GM12878 (cell line): ENCODE data around the gene CYB5R3. TPM values are rescaled to one million over a fixed set of nuclear protein-coding genes. Genes with fewer than 3 reads are reported as not detected.

Experiments
- ATAC-seq: fragments of 200-7000 bp; cut with Tn5 transposase; 3 replicates; pipeline ENCODE4 v1.9.1; 2020; ENCODE audit warnings: mild to moderate bottlenecking, moderate library complexity
- BruUV-seq: library from RNA; stranded (reverse); fragments of 400-500 nt; replicated peaks from 2 replicates; lab custom pipeline; 2021; lab: Mats Ljungman, UMichigan
- CTCF ChIA-PET: fragments of 300-600 bp; sonication (Branson Sonifier 250); formaldehyde crosslinking; extraction: SDS; loops from one replicate; lab custom pipeline; 2021; ENCODE audit warnings: inconsistent platforms; lab: Yijun Ruan, JAX
- POLR2A ChIA-PET: fragments of 350-600 bp; formaldehyde crosslinking; extraction: SDS; loops from one replicate; lab custom pipeline; 2021; ENCODE audit warnings: inconsistent platforms; lab: Charles Lee
- RAD21 ChIA-PET: fragments of 300-600 bp; sonication (Branson Sonifier 250); formaldehyde crosslinking; loops from one replicate; lab custom pipeline; 2023; ENCODE audit warnings: antibody characterized with exemption; ENCODE audit not compliant: unreplicated experiment; lab: Charles Lee
- SMC1A ChIA-PET: fragments of 300-600 bp; sonication (Branson Sonifier 250); formaldehyde crosslinking; loops from one replicate; lab custom pipeline; 2023; ENCODE audit not compliant: unreplicated experiment, uncharacterized antibody; lab: Charles Lee
- DNase-seq: peaks from one replicate; pipeline ENCODE4 v3.0.0-alpha.2; 2011; ENCODE audit warnings: low read depth, low spot score
- FAIRE-seq: peaks from 3 replicates; lab custom pipeline; 2011; peaks lifted over from hg19 to GRCh38; lab: Jason Lieb, UNC
- H2AFZ ChIP-seq: 2 replicates; pipeline ENCODE4 v1.6.0; 2011; ENCODE audit warnings: low read depth, low read length, control low read depth; ENCODE audit not compliant: control insufficient read depth
- H3K27ac ChIP-seq: 2 replicates; pipeline ENCODE4 v1.5.1; 2011; ENCODE audit warnings: control low read depth; ENCODE audit not compliant: control insufficient read depth, insufficient read depth
- H3K27me3 ChIP-seq, 2 experiments: replicated peaks in 1 of 2; 2 replicates each; pipeline versions ENCODE4 v1.6.0 to v1.6.1; 2011; ENCODE audit warnings: low read length in 1 of 2; ENCODE audit not compliant: control insufficient read depth in 2 of 2, insufficient read depth in 2 of 2
- H3K36me3 ChIP-seq, 2 experiments: 2 replicates each; pipeline ENCODE4 v1.5.1; 2011; ENCODE audit warnings: low read length in 1 of 2; ENCODE audit not compliant: control insufficient read depth in 2 of 2, insufficient read depth in 2 of 2
- H3K4me1 ChIP-seq: 2 replicates; pipeline ENCODE4 v1.6.1; 2011; ENCODE audit warnings: mild to moderate bottlenecking, low read length, moderate library complexity, mixed read lengths; ENCODE audit not compliant: control insufficient read depth, insufficient read depth
- H3K4me2 ChIP-seq: 2 replicates; pipeline ENCODE4 v1.6.0; 2011; ENCODE audit warnings: control low read depth; ENCODE audit not compliant: control insufficient read depth, insufficient read depth
- H3K4me3 ChIP-seq: fragments of 200-600 bp; sonication (generic); 2 replicates; pipeline ENCODE4 v1.5.1; 2016
- H3K79me2 ChIP-seq: 2 replicates; pipeline ENCODE4 v1.6.0; 2011; ENCODE audit warnings: low read length; ENCODE audit not compliant: control insufficient read depth, insufficient read depth
- H3K9ac ChIP-seq: 2 replicates; pipeline ENCODE4 v1.8.0; 2011; ENCODE audit warnings: low read length, control low read depth, mixed read lengths; ENCODE audit not compliant: control insufficient read depth, insufficient read depth
- H3K9me3 ChIP-seq: replicated peaks from 3 replicates; pipeline ENCODE4 v1.5.1; 2011; ENCODE audit warnings: mild to moderate bottlenecking, low read length; ENCODE audit not compliant: control insufficient read depth, insufficient read depth
- H4K20me1 ChIP-seq: 2 replicates; pipeline ENCODE4 v1.6.0; 2011; ENCODE audit not compliant: control insufficient read depth, insufficient read depth
- BHLHE40 ChIP-seq, 2 experiments: fragments of 450-650 bp in 1 of 2; IDR thresholded peaks; 2 replicates each; pipeline ENCODE4 v1.6.1; 2011 to 2017; ENCODE audit warnings: low read depth in 2 of 2, borderline replicate concordance in 1 of 2, improper control_type of control experiment in 1 of 2, low read length in 1 of 2, mild to moderate bottlenecking in 1 of 2
- EED ChIP-seq: sonication (generic); IDR thresholded peaks from 2 replicates; pipeline ENCODE4 v1.6.1; 2016; ENCODE audit warnings: antibody characterized with exemption, low read depth
- ESRRA ChIP-seq: IDR thresholded peaks from 2 replicates; pipeline ENCODE4 v1.6.1; 2012; ENCODE audit warnings: mild to moderate bottlenecking, low read length, improper control_type of control experiment
- FOS ChIP-seq: IDR thresholded peaks from 3 replicates; pipeline ENCODE4 v1.6.1; 2011; ENCODE audit warnings: borderline replicate concordance; ENCODE audit not compliant: insufficient read length; ENCODE audit errors: extremely low read depth
- IKZF1 ChIP-seq: fragments of 450-650 bp; conservative IDR thresholded peaks from 2 replicates; pipeline ENCODE4 v1.6.1; 2017; ENCODE audit warnings: antibody characterized with exemption, mild to moderate bottlenecking
- LARP7 ChIP-seq: fragments of 450-650 bp; IDR thresholded peaks from 2 replicates; pipeline ENCODE4 v1.6.1; 2017; ENCODE audit warnings: mild to moderate bottlenecking
- RBBP5 ChIP-seq: fragments of 200-600 bp; sonication (generic); conservative IDR thresholded peaks from 2 replicates; pipeline ENCODE4 v1.6.1; 2016
- SPI1 ChIP-seq: IDR thresholded peaks from 2 replicates; pipeline ENCODE4 v1.6.1; 2011; ENCODE audit warnings: low read depth, mild to moderate bottlenecking, low read length, moderate library complexity, borderline replicate concordance; ENCODE audit not compliant: insufficient read depth
- SREBF2 ChIP-seq: IDR thresholded peaks from 2 replicates; pipeline ENCODE4 v1.6.1; 2012; ENCODE audit warnings: mild to moderate bottlenecking, low read length
- TCF7 ChIP-seq: IDR thresholded peaks from 2 replicates; pipeline ENCODE4 v1.6.1; 2014; ENCODE audit warnings: antibody characterized with exemption, borderline replicate concordance
- WGBS: methylation state at CpG from one replicate; pipeline ENCODE4 v1.1.6; 2016; ENCODE audit warnings: low lambda C conversion rate; ENCODE audit not compliant: insufficient replicate concordance, insufficient coverage; ENCODE audit errors: missing lambda C conversion rate; 5-methylcytosine and 5-hydroxymethylcytosine counted together
- in situ Hi-C: fragments of 300-500 bp; cut with MboI; formaldehyde crosslinking; loops from 9 replicates; pipeline ENCODE4 v1.14.3; 2018; ENCODE audit warnings: mixed read lengths
- intact Hi-C: fragments of 100-400 bp; cut with micrococcal nuclease; formaldehyde crosslinking; loops from one replicate; pipeline ENCODE4 v1.14.2; 2022; ENCODE audit not compliant: unreplicated experiment
- polyA plus RNA-seq, 11 experiments: library from polyadenylated mRNA; depleted of rRNA in 4 of 11; unstranded in 6 of 11; stranded (reverse) in 5 of 11; fragments of >200 nt; fragmentation: Nextera tagmentation in 4 of 11; fragmentation: Illumina TruSeq in 1 of 11; extraction: Ambion mirVana in 4 of 11; extraction: Trizol in 1 of 11; gene quantifications; 1 replicate in 1 of 11; 2 replicates in 10 of 11; pipeline versions ENCODE4 v1.2.1 to v1.2.3, GENCODE V29; 2011 to 2016; ENCODE audit warnings: inconsistent platforms in 2 of 11, missing spikeins in 2 of 11, low read depth in 1 of 11
- total RNA-seq, 4 experiments: library from RNA; depleted of rRNA in 3 of 4; stranded (reverse); fragments of >200 nt in 3 of 4; fragmentation: Illumina TruSeq in 1 of 4; extraction: Trizol in 1 of 4; gene quantifications; 2 replicates each; pipeline versions ENCODE4 v1.2.1 to v1.2.3, GENCODE V29; 2013 to 2021
- TF ChIP-seq, protein P1 (sequence below): IDR thresholded peaks from 2 replicates; pipeline ENCODE4 v1.6.1; 2012; ENCODE audit warnings: improper control_type of control experiment, low read depth, low read length; ENCODE audit not compliant: insufficient replicate concordance
- TF ChIP-seq, protein P2 (sequence below): IDR thresholded peaks from 2 replicates; pipeline ENCODE4 v1.6.1; 2011; ENCODE audit warnings: low read depth, low read length, improper control_type of control experiment, borderline replicate concordance
- TF ChIP-seq, protein P3 (sequence below): fragments of 450-650 bp; IDR thresholded peaks from 2 replicates; pipeline ENCODE4 v1.6.1; 2018; ENCODE audit warnings: borderline replicate concordance, mild to moderate bottlenecking; ENCODE audit not compliant: partially characterized antibody

Gene CYB5R3
- total and polyA plus RNA-seq, 10 of the 15 experiments (the other 5 are each of a cell fraction or from before 2014, with no cell fraction given) = 2.0 to 119 (median 67.8) TPM

DNA sequence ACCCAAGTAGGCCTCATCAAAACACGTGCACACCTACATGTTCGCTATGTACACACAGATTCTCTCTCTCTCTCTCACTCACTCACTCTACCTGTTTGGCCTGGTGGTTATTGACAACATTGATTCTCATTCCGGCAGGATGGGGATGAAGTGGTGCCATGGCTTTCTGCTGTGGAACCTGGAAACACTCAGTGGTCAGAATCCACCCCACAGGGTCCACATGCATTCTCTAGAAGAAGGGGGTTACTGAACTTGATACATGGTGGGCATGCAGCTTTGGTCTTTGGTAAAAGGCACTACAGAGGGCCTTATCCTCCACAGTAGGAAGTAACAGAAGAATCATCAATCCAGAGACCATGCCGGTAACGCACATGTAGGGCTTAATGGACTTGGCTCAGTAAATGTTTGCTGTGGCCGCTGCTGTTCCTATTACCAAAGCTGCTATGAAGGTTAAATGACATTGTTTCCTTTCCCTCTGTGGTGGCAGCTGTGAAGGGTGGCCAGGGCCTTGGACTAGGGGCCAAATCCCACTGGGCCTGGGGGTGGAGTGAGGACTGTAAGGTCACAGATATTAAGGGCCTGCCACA lies 47.2 kb downstream of the CYB5R3 start:
- H3K79me2 ChIP-seq = peaks cover 23% of the 10 kb centered on the region
- POLR2A ChIA-PET = no interaction called here
- CTCF ChIA-PET = no interaction called here

More for the DNA sequence above, 47.2 kb downstream of the CYB5R3 start:
- H3K4me3 ChIP-seq = no peak overlapping the region
- no peak overlapping the region for H3K4me2 ChIP-seq
- in situ Hi-C loops (no loop called here), intact Hi-C loops (no loop called here)
- H3K4me1 ChIP-seq = no peaks in the 10 kb centered on the region
- no peak overlapping the region for H3K27ac ChIP-seq
- TSS peak; percentile 27 for BruUV-seq
- ChIA-PET SMC1A (no interaction called here), RAD21 (no interaction called here)
- WGBS = 100% methylated on average over 6 of the region's 6 CpGs
- no peaks in the 10 kb centered on the region for H3K9me3 ChIP-seq
- H3K36me3 ChIP-seq = peaks cover 30 to 38% of the 10 kb centered on the region in 2 experiments
- ATAC-seq (no peak), FAIRE-seq (no peak), DNase-seq (no peak)
- H4K20me1 ChIP-seq = 0 out of 2 replicates have a peak, but pooled peaks cover 7% of the 10 kb centered on the region
- no peak overlapping the region for H2AFZ ChIP-seq
- no peak for TF ChIP-seq SREBF2
- no peak for TF ChIP-seq EED
- no peak for TF ChIP-seq SPI1
- TF ChIP-seq, protein P1, sequence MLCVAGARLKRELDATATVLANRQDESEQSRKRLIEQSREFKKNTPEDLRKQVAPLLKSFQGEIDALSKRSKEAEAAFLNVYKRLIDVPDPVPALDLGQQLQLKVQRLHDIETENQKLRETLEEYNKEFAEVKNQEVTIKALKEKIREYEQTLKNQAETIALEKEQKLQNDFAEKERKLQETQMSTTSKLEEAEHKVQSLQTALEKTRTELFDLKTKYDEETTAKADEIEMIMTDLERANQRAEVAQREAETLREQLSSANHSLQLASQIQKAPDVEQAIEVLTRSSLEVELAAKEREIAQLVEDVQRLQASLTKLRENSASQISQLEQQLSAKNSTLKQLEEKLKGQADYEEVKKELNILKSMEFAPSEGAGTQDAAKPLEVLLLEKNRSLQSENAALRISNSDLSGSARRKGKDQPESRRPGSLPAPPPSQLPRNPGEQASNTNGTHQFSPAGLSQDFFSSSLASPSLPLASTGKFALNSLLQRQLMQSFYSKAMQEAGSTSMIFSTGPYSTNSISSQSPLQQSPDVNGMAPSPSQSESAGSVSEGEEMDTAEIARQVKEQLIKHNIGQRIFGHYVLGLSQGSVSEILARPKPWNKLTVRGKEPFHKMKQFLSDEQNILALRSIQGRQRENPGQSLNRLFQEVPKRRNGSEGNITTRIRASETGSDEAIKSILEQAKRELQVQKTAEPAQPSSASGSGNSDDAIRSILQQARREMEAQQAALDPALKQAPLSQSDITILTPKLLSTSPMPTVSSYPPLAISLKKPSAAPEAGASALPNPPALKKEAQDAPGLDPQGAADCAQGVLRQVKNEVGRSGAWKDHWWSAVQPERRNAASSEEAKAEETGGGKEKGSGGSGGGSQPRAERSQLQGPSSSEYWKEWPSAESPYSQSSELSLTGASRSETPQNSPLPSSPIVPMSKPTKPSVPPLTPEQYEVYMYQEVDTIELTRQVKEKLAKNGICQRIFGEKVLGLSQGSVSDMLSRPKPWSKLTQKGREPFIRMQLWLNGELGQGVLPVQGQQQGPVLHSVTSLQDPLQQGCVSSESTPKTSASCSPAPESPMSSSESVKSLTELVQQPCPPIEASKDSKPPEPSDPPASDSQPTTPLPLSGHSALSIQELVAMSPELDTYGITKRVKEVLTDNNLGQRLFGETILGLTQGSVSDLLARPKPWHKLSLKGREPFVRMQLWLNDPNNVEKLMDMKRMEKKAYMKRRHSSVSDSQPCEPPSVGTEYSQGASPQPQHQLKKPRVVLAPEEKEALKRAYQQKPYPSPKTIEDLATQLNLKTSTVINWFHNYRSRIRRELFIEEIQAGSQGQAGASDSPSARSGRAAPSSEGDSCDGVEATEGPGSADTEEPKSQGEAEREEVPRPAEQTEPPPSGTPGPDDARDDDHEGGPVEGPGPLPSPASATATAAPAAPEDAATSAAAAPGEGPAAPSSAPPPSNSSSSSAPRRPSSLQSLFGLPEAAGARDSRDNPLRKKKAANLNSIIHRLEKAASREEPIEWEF = no peak
- TF ChIP-seq IKZF1 = no peak
- TF ChIP-seq FOS = no peak
- TF ChIP-seq ESRRA = no peak
- TF ChIP-seq TCF7 = no peak
- TF ChIP-seq, protein P2, sequence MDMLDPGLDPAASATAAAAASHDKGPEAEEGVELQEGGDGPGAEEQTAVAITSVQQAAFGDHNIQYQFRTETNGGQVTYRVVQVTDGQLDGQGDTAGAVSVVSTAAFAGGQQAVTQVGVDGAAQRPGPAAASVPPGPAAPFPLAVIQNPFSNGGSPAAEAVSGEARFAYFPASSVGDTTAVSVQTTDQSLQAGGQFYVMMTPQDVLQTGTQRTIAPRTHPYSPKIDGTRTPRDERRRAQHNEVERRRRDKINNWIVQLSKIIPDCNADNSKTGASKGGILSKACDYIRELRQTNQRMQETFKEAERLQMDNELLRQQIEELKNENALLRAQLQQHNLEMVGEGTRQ = no peak
- TF ChIP-seq LARP7 = no peak
- no peak for TF ChIP-seq RBBP5
- TF ChIP-seq BHLHE40 (IDR thresholded peaks at IDR 0.05; ENCODE audit: borderline replicate concordance in 1 of 2, low read depth in 2 of 2, low read length in 1 of 2) = no peak
- TF ChIP-seq, protein P3, sequence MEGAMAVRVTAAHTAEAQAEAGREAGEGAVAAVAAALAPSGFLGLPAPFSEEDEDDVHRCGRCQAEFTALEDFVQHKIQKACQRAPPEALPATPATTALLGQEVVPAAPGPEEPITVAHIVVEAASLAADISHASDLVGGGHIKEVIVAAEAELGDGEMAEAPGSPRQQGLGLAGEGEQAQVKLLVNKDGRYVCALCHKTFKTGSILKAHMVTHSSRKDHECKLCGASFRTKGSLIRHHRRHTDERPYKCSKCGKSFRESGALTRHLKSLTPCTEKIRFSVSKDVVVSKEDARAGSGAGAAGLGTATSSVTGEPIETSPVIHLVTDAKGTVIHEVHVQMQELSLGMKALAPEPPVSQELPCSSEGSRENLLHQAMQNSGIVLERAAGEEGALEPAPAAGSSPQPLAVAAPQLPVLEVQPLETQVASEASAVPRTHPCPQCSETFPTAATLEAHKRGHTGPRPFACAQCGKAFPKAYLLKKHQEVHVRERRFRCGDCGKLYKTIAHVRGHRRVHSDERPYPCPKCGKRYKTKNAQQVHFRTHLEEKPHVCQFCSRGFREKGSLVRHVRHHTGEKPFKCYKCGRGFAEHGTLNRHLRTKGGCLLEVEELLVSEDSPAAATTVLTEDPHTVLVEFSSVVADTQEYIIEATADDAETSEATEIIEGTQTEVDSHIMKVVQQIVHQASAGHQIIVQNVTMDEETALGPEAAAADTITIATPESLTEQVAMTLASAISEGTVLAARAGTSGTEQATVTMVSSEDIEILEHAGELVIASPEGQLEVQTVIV = no peak
- H3K9ac ChIP-seq = no peak overlapping the region
- no peaks in the 10 kb centered on the region for H3K27me3 ChIP-seq
